H1 (cell line): Measurements from ENCODE around the gene MEX3C. TPM values are rescaled to one million over a fixed set of nuclear protein-coding genes. Genes with fewer than 3 reads are reported as not detected.

Experiments used
- CTCF ChIA-PET: fragments of 300-600 bp; sonication (Branson Sonifier 250); formaldehyde crosslinking; loops from one replicate; lab custom pipeline; 2021; ENCODE audit not compliant: partially characterized antibody; lab: Charles Lee
- POLR2A ChIA-PET: fragments of 300-600 bp; sonication (Branson Sonifier 250); formaldehyde crosslinking; loops from one replicate; lab custom pipeline; 2021; ENCODE audit warnings: inconsistent platforms; ENCODE audit not compliant: partially characterized antibody; lab: Charles Lee
- DNase-seq, 2 experiments: peaks; one replicate each; pipeline versions ENCODE4 v3.0.0 to v3.0.0-alpha.2; 2010 to 2022; ENCODE audit warnings: low spot score in 2 of 2, low read depth in 1 of 2, mixed read lengths in 1 of 2
- FAIRE-seq: peaks from 2 replicates; lab custom pipeline; 2011; peaks lifted over from hg19 to GRCh38; lab: Jason Lieb, UNC
- H2AFZ ChIP-seq: 2 replicates; pipeline ENCODE4 v1.8.1; 2012; ENCODE audit warnings: low read length, inconsistent platforms
- H2AK5ac ChIP-seq: 2 replicates; pipeline ENCODE4 v1.6.1; 2013; ENCODE audit warnings: low read depth, low read length
- H2BK120ac ChIP-seq: replicated peaks from 2 replicates; pipeline ENCODE3; 2013; ENCODE audit warnings: low read depth, low read length, inconsistent platforms
- H2BK12ac ChIP-seq: 2 replicates; pipeline ENCODE4 v1.6.1; 2013; ENCODE audit warnings: low read depth, low read length
- H2BK15ac ChIP-seq: 2 replicates; pipeline ENCODE4 v1.6.1; 2013; ENCODE audit warnings: low read length
- H2BK20ac ChIP-seq: 2 replicates; pipeline ENCODE4 v1.6.1; 2013; ENCODE audit warnings: low read length
- H2BK5ac ChIP-seq: 2 replicates; pipeline ENCODE4 v1.6.1; 2013; ENCODE audit warnings: low read depth, low read length
- H3K14ac ChIP-seq: 2 replicates; pipeline ENCODE4 v1.6.1; 2013; ENCODE audit warnings: inconsistent platforms; ENCODE audit not compliant: insufficient read length
- H3K18ac ChIP-seq: 2 replicates; pipeline ENCODE4 v1.6.1; 2013; ENCODE audit warnings: low read length; ENCODE audit errors: extremely low read depth
- H3K23ac ChIP-seq: 2 replicates; pipeline ENCODE4 v1.6.1; 2013; ENCODE audit warnings: inconsistent platforms; ENCODE audit not compliant: insufficient read length
- H3K23me2 ChIP-seq: 2 replicates; pipeline ENCODE4 v1.6.1; 2013; ENCODE audit warnings: low read depth, low read length
- H3K27ac ChIP-seq: 2 replicates; pipeline ENCODE4 v1.6.1; 2011; ENCODE audit warnings: low read depth, low read length, inconsistent platforms
- H3K27me3 ChIP-seq, 4 experiments: replicated peaks in 1 of 4; 1 replicate in 1 of 4; 2 replicates in 3 of 4; pipeline versions ENCODE4 v1.6.1 to v1.8.1; 2011 to 2013; ENCODE audit warnings: low read length in 3 of 4, mild to moderate bottlenecking in 3 of 4, inconsistent platforms in 2 of 4, mixed read lengths in 2 of 4, moderate library complexity in 1 of 4; ENCODE audit not compliant: control insufficient read depth in 3 of 4, insufficient read depth in 3 of 4; ENCODE audit errors: extremely low read depth in 1 of 4
- H3K36me3 ChIP-seq, 4 experiments: 2 replicates each; pipeline versions ENCODE4 v1.6.1 to v1.8.1; 2011 to 2013; ENCODE audit warnings: mild to moderate bottlenecking in 4 of 4, low read length in 3 of 4, moderate library complexity in 2 of 4, control low read depth in 1 of 4, inconsistent platforms in 1 of 4; ENCODE audit not compliant: insufficient read depth in 4 of 4, control insufficient read depth in 2 of 4
- H3K4ac ChIP-seq: replicated peaks from 2 replicates; pipeline ENCODE3; 2013; ENCODE audit warnings: low read length, low read depth, mixed read lengths, inconsistent platforms; ENCODE audit not compliant: insufficient read length
- H3K4me1 ChIP-seq, 4 experiments: replicated peaks in 1 of 4; 1 replicate in 1 of 4; 2 replicates in 3 of 4; pipeline versions ENCODE4 v1.6.1 to v1.8.1; 2011 to 2013; ENCODE audit warnings: low read length in 3 of 4, inconsistent platforms in 2 of 4, mixed read lengths in 1 of 4; ENCODE audit not compliant: insufficient read depth in 4 of 4, control insufficient read depth in 3 of 4
- H3K4me2 ChIP-seq, 2 experiments: 2 replicates each; pipeline versions ENCODE4 v1.6.1 to v1.8.1; 2011 to 2013; ENCODE audit warnings: low read depth in 2 of 2, low read length in 2 of 2, control low read depth in 1 of 2, inconsistent platforms in 1 of 2, mild to moderate bottlenecking in 1 of 2; ENCODE audit not compliant: insufficient read depth in 1 of 2
- H3K4me3 ChIP-seq, 4 experiments: fragments of 200-600, 300-600 bp in 1 of 4; sonication (generic), shearing (Covaris generic), sonication (Bioruptor Twin) in 1 of 4; 2 replicates each; pipeline versions ENCODE4 v1.5.1 to v1.8.1; 2011 to 2016; ENCODE audit warnings: low read length in 4 of 4, low read depth in 3 of 4, control low read depth in 2 of 4, inconsistent platforms in 2 of 4, mild to moderate bottlenecking in 2 of 4, mixed read lengths in 1 of 4, moderate library complexity in 1 of 4; ENCODE audit not compliant: insufficient read depth in 2 of 4; ENCODE audit errors: extremely low read depth in 1 of 4
- H3K56ac ChIP-seq: replicated peaks from 2 replicates; pipeline ENCODE3; 2013; ENCODE audit warnings: low read depth, mild to moderate bottlenecking, mixed read lengths, low read length, inconsistent platforms; ENCODE audit not compliant: insufficient read length
- H3K79me1 ChIP-seq: 2 replicates; pipeline ENCODE4 v1.6.1; 2013; ENCODE audit warnings: low read depth, low read length, control low read depth
- H3K79me2 ChIP-seq, 2 experiments: 2 replicates each; pipeline versions ENCODE4 v1.6.1 to v1.8.1; 2012 to 2013; ENCODE audit warnings: low read length in 2 of 2, mild to moderate bottlenecking in 2 of 2, inconsistent platforms in 1 of 2; ENCODE audit not compliant: insufficient read depth in 2 of 2, control insufficient read depth in 1 of 2
- H3K9ac ChIP-seq, 4 experiments: replicated peaks in 1 of 4; 1 replicate in 1 of 4; 2 replicates in 3 of 4; pipeline versions ENCODE4 v1.6.1 to v1.8.1; 2011 to 2013; ENCODE audit warnings: low read depth in 3 of 4, low read length in 3 of 4, control low read depth in 2 of 4, mild to moderate bottlenecking in 2 of 4, moderate library complexity in 2 of 4, inconsistent platforms in 1 of 4; ENCODE audit errors: extremely low read depth in 1 of 4
- H3K9me3 ChIP-seq, 2 experiments: 2 replicates each; pipeline versions ENCODE4 v1.6.1 to v1.8.1; 2012 to 2013; ENCODE audit warnings: mild to moderate bottlenecking in 2 of 2, moderate library complexity in 2 of 2, control low read depth in 1 of 2, inconsistent platforms in 1 of 2, low read depth in 1 of 2, low read length in 1 of 2, mixed read lengths in 1 of 2; ENCODE audit not compliant: insufficient read depth in 2 of 2
- H4K20me1 ChIP-seq, 2 experiments: replicated peaks in 1 of 2; 2 replicates each; pipeline versions ENCODE3 to v1.8.1; 2011 to 2013; ENCODE audit warnings: inconsistent platforms in 2 of 2, low read length in 2 of 2, mild to moderate bottlenecking in 1 of 2; ENCODE audit not compliant: insufficient read depth in 2 of 2, control insufficient read depth in 1 of 2
- H4K5ac ChIP-seq: 2 replicates; pipeline ENCODE4 v1.6.1; 2013; ENCODE audit warnings: low read length, low read depth, mixed read lengths, inconsistent platforms; ENCODE audit not compliant: insufficient read length
- H4K8ac ChIP-seq: 2 replicates; pipeline ENCODE4 v1.8.0; 2013; ENCODE audit warnings: mild to moderate bottlenecking, moderate library complexity, low read length, inconsistent platforms; ENCODE audit not compliant: insufficient read depth; ENCODE audit errors: extremely low read depth
- H4K91ac ChIP-seq: replicated peaks from 2 replicates; pipeline ENCODE3; 2013; ENCODE audit warnings: low read length, mixed read lengths, inconsistent platforms; ENCODE audit not compliant: insufficient read length
- WGBS, 2 experiments: shearing (Covaris generic) in 1 of 2; methylation state at CpG; one replicate each; pipeline versions ENCODE4 v1.1.6 to v1.1.7; 2013 to 2015; ENCODE audit warnings: low lambda C conversion rate in 2 of 2, mixed read lengths in 2 of 2, inconsistent platforms in 1 of 2, low coverage in 1 of 2, missing lambda C conversion rate in 1 of 2; ENCODE audit not compliant: insufficient replicate concordance in 2 of 2, insufficient coverage in 1 of 2, insufficient read length in 1 of 2; ENCODE audit errors: extremely low coverage in 1 of 2, missing lambda C conversion rate in 1 of 2; 5-methylcytosine and 5-hydroxymethylcytosine counted together
- polyA plus RNA-seq, 7 experiments: library from polyadenylated mRNA; depleted of rRNA in 3 of 7; stranded (reverse) in 5 of 7; unstranded in 2 of 7; fragments of >200 nt in 5 of 7; fragments of 200-250 nt in 2 of 7; gene quantifications; 1 replicate in 5 of 7; 2 replicates in 1 of 7; 4 replicates in 1 of 7; pipeline versions ENCODE4 v1.2.1 to v1.2.3, GENCODE V29; 2011 to 2013; ENCODE audit warnings: missing spikeins in 2 of 7, mixed read lengths in 2 of 7
- total RNA-seq: library from RNA; stranded (reverse); fragmentation: NEBNext Ultra II Directional; extraction: Animal tissue kit (Norgen Biotek cat#: 25700); gene quantifications from 2 replicates; pipeline ENCODE4 v1.2.1, GENCODE V29; 2021

Gene MEX3C
- total and polyA plus RNA-seq, 2 of the 8 experiments (the other 6 are each of a cell fraction or from before 2014, with no cell fraction given): 48.2 to 103 TPM

GRCh38 chr18:51192026-51192425 is 5.5 kb downstream of the MEX3C start:
- Histone ChIP-seq H3K9ac (no peak overlapping the region), H3K4me3 (peak overlapping the region in 1 of 4 experiments; percentile 31; a peak in 1 of 8 replicates), H3K23me2 (no peaks in the 10 kb centered on the region; the same call in 1 of the 2 replicates), H3K27me3 (no peaks in the 10 kb centered on the region), H3K56ac (no peak overlapping the region), H2BK12ac (no peak overlapping the region), H2AFZ (no peak overlapping the region), H4K91ac (no peak overlapping the region), H2AK5ac (no peak overlapping the region), H3K4me1 (peaks cover 0 to 20% (median 8%) of the 10 kb centered on the region in 4 experiments; a peak in 5 of 7 replicates), H3K79me2 (peaks cover 54 to 99% of the 10 kb centered on the region in 2 experiments), H4K8ac (no peak overlapping the region), H4K5ac (no peak overlapping the region), H3K4ac (no peak overlapping the region), H2BK15ac (no peak overlapping the region), H3K18ac (no peak overlapping the region), H2BK20ac (no peak overlapping the region), H3K79me1 (no peaks in the 10 kb centered on the region; the same call in 1 of the 2 replicates), H3K36me3 (peaks cover 0 to 19% (median 0%) of the 10 kb centered on the region in 4 experiments; a peak in 4 of 8 replicates), H3K9me3 (no peaks in the 10 kb centered on the region), H3K4me2 (no peak overlapping the region), H2BK120ac (no peak overlapping the region), H3K27ac (no peak overlapping the region), H3K14ac (no peak overlapping the region), H4K20me1 (peaks cover 19 to 37% of the 10 kb centered on the region in 2 experiments), H3K23ac (no peak overlapping the region), H2BK5ac (no peak overlapping the region)
- 74% methylated on average over 2 of the region's 2 CpGs; no CpG with 5 or more reads in 1 of the 2 experiments for WGBS, 2 experiments
- ChIA-PET POLR2A (interaction anchor here (1.2 to 8.0 kb wide), 5 partner anchors 10 to 82 kb away, joined by 3 to 128 read pairs (median 7); no protein-coding TSS in a partner anchor), CTCF (interaction anchor here (0.7 kb wide), 1 partner anchor 49 kb away, joined by 3 read pairs; no protein-coding TSS in a partner anchor)
- DNase-seq (no peak), FAIRE-seq (no peak)
